Measurements from ENCODE around the gene EYA2.

DNA sequence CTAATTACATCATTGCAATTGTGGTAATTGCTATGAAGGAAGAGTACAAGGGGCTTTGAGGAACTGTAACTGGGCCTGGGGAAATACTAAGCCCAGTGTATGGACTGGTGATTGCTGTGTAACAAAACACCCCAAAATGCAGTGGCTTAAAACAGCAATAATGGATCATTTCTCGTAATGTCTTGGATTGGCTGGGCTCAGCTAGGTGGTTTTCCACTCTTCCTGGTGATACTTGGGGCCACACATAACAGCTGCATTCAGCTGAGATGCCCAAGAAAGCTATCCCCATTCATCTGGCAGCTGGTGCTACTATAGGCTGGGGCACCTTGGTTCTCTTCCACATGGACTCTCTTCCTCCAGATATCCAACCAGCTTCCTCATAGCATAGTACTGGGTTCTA, 150.3 kb downstream of the EYA2 start:
- TF ChIP-seq CTCF (IDR thresholded peaks at IDR 0.05) (no peak), POLR2A (IDR thresholded peaks at IDR 0.05) (no peak)
